GM12892 (cell line): ENCODE results near the gene EMC8.

ENCODE experiments used
- POLR2AphosphoS5 ChIP-seq: IDR thresholded peaks from 2 replicates; pipeline ENCODE4 v1.6.1; 2011; ENCODE audit warnings: low read depth, low read length, control low read depth
- TAF1 ChIP-seq: IDR thresholded peaks from 2 replicates; pipeline ENCODE4 v1.6.1; 2011; ENCODE audit warnings: low read depth, mild to moderate bottlenecking, control low read depth, low read length, borderline replicate concordance

GRCh38 chr16:85750146-85750826 lies 49.1 kb downstream of the EMC8 start:
- TF ChIP-seq TAF1 (no peak), POLR2AphosphoS5 (no peak)
